Mucosa of stomach (tissue), 1 donor: ENCODE data around the gene CALN1.

Experiments
- H3K27me3 ChIP-seq: one replicate; pipeline ENCODE4 v1.7.0; 2013; ENCODE audit warnings: mild to moderate bottlenecking, low read length; ENCODE audit not compliant: control insufficient read depth, insufficient read depth
- H3K36me3 ChIP-seq: one replicate; pipeline ENCODE4 v1.7.0; 2013; ENCODE audit warnings: low read length; ENCODE audit not compliant: control insufficient read depth, insufficient read depth
- H3K4me1 ChIP-seq: one replicate; pipeline ENCODE4 v1.7.0; 2013; ENCODE audit warnings: mild to moderate bottlenecking, low read length; ENCODE audit not compliant: control insufficient read depth, insufficient read depth
- H3K4me3 ChIP-seq: one replicate; pipeline ENCODE4 v1.7.0; 2013; ENCODE audit warnings: low read length
- H3K9ac ChIP-seq: one replicate; pipeline ENCODE4 v1.7.0; 2013; ENCODE audit warnings: mild to moderate bottlenecking, low read length, moderate library complexity
- H3K9me3 ChIP-seq: one replicate; pipeline ENCODE4 v1.7.0; 2013; ENCODE audit warnings: mild to moderate bottlenecking, low read length, moderate library complexity; ENCODE audit not compliant: control insufficient read depth
- donor health status: Pancreatic carcinoma.

The CALN1 gene

DNA sequence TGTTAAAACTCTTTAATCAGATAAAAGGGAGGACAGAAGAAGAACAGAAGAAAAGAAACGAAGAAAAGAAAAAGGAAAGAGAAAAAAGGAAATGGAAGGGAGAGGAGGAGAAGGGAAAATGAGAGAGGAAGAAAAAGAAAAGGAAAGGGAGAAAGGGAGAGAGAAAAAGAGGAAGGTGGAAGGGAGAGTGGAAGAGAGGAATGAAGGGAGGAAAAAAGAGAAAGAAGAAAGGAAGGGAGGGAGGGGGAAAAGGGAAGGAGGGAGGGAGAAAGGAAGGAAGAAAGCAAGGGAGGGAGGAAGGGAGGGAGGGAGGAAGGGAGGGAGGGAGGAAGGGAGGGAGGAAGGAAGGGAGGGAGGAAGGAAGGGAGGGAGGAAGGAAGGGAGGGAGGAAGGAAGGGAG lies 305.7 kb downstream of the CALN1 start:
- H3K27me3 ChIP-seq, result no peaks in the 10 kb centered on the region
- H3K9ac ChIP-seq, result no peak overlapping the region
- no peaks in the 10 kb centered on the region for H3K36me3 ChIP-seq
- no peaks in the 10 kb centered on the region for H3K9me3 ChIP-seq
- H3K4me3 ChIP-seq, result no peak overlapping the region
- no peaks in the 10 kb centered on the region for H3K4me1 ChIP-seq

DNA sequence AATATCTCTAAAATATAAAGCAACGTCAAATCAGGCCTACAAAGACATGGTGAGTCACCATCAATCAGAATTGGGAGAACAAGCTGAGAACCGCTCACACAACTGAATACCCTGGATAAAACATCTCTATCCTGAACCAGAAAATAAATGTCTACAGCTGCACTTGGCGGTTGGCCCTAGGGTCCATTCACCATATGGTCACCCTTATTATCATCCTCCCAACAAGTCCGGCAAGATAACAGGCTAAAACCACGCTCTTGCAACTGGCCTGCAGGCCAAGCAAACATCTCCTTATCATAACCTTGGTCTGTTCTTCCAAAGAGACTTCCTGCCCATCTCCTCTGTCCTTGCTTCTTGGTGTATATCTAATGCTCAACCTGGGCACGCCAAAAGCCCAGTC lies 310.7 kb downstream of the CALN1 start:
- Histone ChIP-seq H3K9ac (no peak overlapping the region), H3K36me3 (no peaks in the 10 kb centered on the region), H3K4me3 (no peak overlapping the region), H3K4me1 (no peaks in the 10 kb centered on the region), H3K27me3 (no peaks in the 10 kb centered on the region), H3K9me3 (no peaks in the 10 kb centered on the region)

DNA sequence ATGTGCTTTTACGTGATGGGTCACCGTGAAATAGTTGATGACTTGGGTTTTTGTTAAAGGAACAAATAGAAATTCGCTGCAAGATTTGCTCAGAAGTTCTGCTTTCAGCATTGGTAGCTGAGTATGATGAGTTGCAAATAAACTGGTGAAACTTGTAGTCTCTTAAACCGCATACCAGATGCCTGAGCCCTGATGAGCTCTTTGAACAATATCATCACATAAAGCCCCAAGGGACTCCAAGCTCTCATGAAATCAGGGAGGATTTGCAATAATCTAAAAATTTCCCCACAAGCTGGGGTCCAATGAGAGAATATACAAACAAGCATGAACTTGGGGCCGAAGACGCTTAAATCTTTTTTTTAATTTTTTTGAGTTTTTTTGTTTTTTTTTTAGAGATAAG lies 312.4 kb downstream of the CALN1 start:
- H3K9me3 ChIP-seq, result no peaks in the 10 kb centered on the region
- H3K36me3 ChIP-seq, result no peaks in the 10 kb centered on the region
- no peaks in the 10 kb centered on the region for H3K27me3 ChIP-seq
- no peak overlapping the region for H3K4me3 ChIP-seq
- H3K4me1 ChIP-seq, result no peaks in the 10 kb centered on the region
- no peak overlapping the region for H3K9ac ChIP-seq

DNA sequence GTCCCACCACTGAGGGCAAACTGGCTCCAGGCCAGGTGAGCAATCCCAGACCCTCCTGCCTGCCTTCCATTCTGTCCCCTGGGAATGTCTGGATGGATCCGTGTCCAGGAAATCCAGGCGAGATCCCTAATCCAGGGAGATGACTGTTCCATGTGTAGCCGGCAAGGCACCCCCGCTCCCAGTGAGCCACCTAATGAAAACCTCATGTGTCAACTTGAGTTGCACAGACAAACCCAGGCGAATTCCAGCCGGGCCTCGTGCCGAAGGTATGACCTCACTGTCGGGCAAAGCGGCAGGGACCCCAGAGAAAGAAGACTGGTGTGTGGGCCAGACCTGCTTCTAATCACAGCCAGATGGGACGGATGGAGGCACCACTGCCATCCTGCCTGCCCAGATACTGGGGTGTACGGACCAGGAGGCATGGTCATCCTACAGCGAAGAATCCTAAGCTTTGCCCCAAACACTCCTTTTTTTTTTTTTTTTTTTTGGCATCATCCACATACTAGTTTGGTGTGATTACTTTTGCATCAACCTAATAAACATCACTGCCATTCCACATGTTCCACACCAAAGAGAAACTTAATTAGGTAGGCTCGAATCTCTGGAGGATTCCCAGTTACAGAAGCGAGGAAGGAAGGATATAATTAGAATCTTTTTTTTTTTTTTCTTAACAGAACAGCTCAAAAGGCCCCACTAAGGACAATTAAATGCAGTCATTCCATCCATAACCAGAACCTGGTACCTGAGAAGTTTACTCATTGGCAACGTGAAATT lies 313.1 kb downstream of the CALN1 start:
- no peaks in the 10 kb centered on the region for H3K9me3 ChIP-seq
- no peaks in the 10 kb centered on the region for H3K4me1 ChIP-seq
- H3K9ac ChIP-seq, result no peak overlapping the region
- H3K4me3 ChIP-seq, result no peak overlapping the region
- H3K27me3 ChIP-seq, result no peaks in the 10 kb centered on the region
- no peaks in the 10 kb centered on the region for H3K36me3 ChIP-seq

- H3K27me3 ChIP-seq, result no peaks in the 10 kb centered on the region
- no peak overlapping the region for H3K9ac ChIP-seq
- H3K4me3 ChIP-seq, result no peak overlapping the region
- no peaks in the 10 kb centered on the region for H3K4me1 ChIP-seq
- H3K36me3 ChIP-seq, result no peaks in the 10 kb centered on the region
- H3K9me3 ChIP-seq, result no peaks in the 10 kb centered on the region
Measured at GRCh38 chr7:72097226-72097625, 314.9 kb downstream of the CALN1 start.

- Histone ChIP-seq H3K9ac (no peak overlapping the region), H3K36me3 (no peaks in the 10 kb centered on the region), H3K9me3 (no peaks in the 10 kb centered on the region), H3K27me3 (no peaks in the 10 kb centered on the region), H3K4me3 (no peak overlapping the region), H3K4me1 (no peaks in the 10 kb centered on the region)
Measured at GRCh38 chr7:72092769-72093168, 319.4 kb downstream of the CALN1 start.

DNA sequence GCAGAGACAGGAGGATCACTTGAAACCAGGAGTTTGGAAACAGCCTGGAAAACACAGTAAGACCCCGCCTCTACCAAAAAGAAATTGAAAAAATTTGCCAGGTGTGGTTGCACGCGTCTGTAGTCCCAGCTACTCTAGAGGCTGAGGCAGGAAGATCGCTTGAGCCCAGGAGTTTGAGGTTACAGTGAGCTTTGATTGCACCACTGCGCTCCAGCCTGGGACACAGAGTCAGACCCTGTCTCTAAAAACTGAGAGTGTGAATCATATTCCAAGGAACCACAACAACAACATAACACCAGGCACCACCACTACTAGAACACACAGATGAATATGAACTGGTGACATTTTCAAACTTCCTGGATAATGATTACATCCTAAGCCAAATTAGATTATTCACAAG lies 324.2 kb downstream of the CALN1 start:
- no peaks in the 10 kb centered on the region for H3K9me3 ChIP-seq
- no peaks in the 10 kb centered on the region for H3K4me1 ChIP-seq
- H3K27me3 ChIP-seq, result no peaks in the 10 kb centered on the region
- H3K9ac ChIP-seq, result no peak overlapping the region
- no peaks in the 10 kb centered on the region for H3K36me3 ChIP-seq
- no peak overlapping the region for H3K4me3 ChIP-seq

GRCh38 chr7:72080865-72081510 lies 331.1 kb downstream of the CALN1 start:
- Histone ChIP-seq H3K4me3 (no peak overlapping the region), H3K4me1 (no peaks in the 10 kb centered on the region), H3K36me3 (no peaks in the 10 kb centered on the region), H3K9me3 (no peaks in the 10 kb centered on the region), H3K9ac (no peak overlapping the region), H3K27me3 (no peaks in the 10 kb centered on the region)

GRCh38 chr7:72080341-72080766 lies 331.8 kb downstream of the CALN1 start:
- no peak overlapping the region for H3K4me3 ChIP-seq
- no peaks in the 10 kb centered on the region for H3K4me1 ChIP-seq
- H3K27me3 ChIP-seq, result no peaks in the 10 kb centered on the region
- H3K36me3 ChIP-seq, result no peaks in the 10 kb centered on the region
- H3K9me3 ChIP-seq, result no peaks in the 10 kb centered on the region
- H3K9ac ChIP-seq, result no peak overlapping the region

GRCh38 chr7:72078856-72079255 lies 333.3 kb downstream of the CALN1 start:
- Histone ChIP-seq H3K36me3 (no peaks in the 10 kb centered on the region), H3K27me3 (no peaks in the 10 kb centered on the region), H3K4me3 (no peak overlapping the region), H3K4me1 (no peaks in the 10 kb centered on the region), H3K9ac (no peak overlapping the region), H3K9me3 (no peaks in the 10 kb centered on the region)

DNA sequence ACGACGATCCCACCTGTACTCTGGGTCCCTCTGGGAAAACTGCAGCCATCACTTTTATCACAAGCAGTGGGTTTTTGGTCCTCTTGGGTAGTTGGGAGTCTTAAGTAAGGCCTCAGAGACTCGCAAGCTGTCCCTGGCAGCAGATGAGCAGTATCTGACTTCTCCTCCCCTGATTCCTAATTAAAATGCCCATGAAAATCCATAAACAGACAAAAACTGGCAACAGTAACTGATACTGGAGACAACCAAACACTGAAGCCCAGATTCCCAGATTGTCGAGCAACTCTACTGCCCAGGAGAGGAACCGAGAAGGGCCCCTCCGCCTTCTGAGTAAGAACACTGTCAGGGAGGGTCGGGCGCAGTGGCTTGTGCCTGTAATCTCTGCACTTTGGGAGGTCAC lies 333.8 kb downstream of the CALN1 start:
- H3K9ac ChIP-seq, result no peak overlapping the region

GRCh38 chr7:72077786-72078185 lies 334.4 kb downstream of the CALN1 start:
- H3K9ac ChIP-seq, result no peak overlapping the region
- no peaks in the 10 kb centered on the region for H3K36me3 ChIP-seq
- no peaks in the 10 kb centered on the region for H3K27me3 ChIP-seq
- no peak overlapping the region for H3K4me3 ChIP-seq
- no peaks in the 10 kb centered on the region for H3K9me3 ChIP-seq
- H3K4me1 ChIP-seq, result no peaks in the 10 kb centered on the region

More for the DNA sequence above, 333.8 kb downstream of the CALN1 start:
- Histone ChIP-seq H3K27me3 (no peaks in the 10 kb centered on the region), H3K4me3 (no peak overlapping the region), H3K4me1 (no peaks in the 10 kb centered on the region), H3K9me3 (no peaks in the 10 kb centered on the region), H3K36me3 (no peaks in the 10 kb centered on the region)
